ENCODE results near the gene TAB2.

Gene TAB2

GRCh38 chr6:149433405-149433804 lies 115.9 kb downstream of the TAB2 start:
- Histone ChIP-seq H3K36me3 (ENCODE audit: control insufficient read depth in 1 of 2, insufficient read depth in 2 of 2, low read length in 2 of 2) (no peaks in the 10 kb centered on the region), H3K14ac (ENCODE audit: low read length) (no peak overlapping the region), H4K12ac (ENCODE audit: low read depth, low read length) (no peak overlapping the region), H3K4me1 (ENCODE audit: control insufficient read depth in 1 of 2, insufficient read depth in 2 of 2, low read length in 2 of 2) (peaks cover 0 to 2% of the 10 kb centered on the region in 2 experiments), H3K27me3 (ENCODE audit: insufficient read depth, low read length) (no peaks in the 10 kb centered on the region), H4K91ac (ENCODE audit: low read depth, low read length) (no peak overlapping the region), H3K9ac (ENCODE audit: low read length) (no peak overlapping the region), H3K79me1 (ENCODE audit: low read length) (no peaks in the 10 kb centered on the region), H2BK120ac (ENCODE audit: insufficient read depth, low read length, poor library complexity) (no peak overlapping the region), H3K4me3 (ENCODE audit: low read depth, low read length) (no peak overlapping the region), H2AFZ (ENCODE audit: insufficient read depth, low read length, poor library complexity) (no peak overlapping the region), H2AK5ac (ENCODE audit: low read length) (no peak overlapping the region), H3K27ac (ENCODE audit: low read depth, low read length) (no peak overlapping the region), H2BK12ac (ENCODE audit: low read length) (no peak overlapping the region), H2BK5ac (ENCODE audit: low read depth, low read length, poor library complexity) (no peak overlapping the region), H3K18ac (ENCODE audit: low read length) (no peak overlapping the region), H3K4me2 (ENCODE audit: low read length) (no peak overlapping the region), H4K8ac (ENCODE audit: low read depth, low read length) (no peak overlapping the region), H3K9me3 (ENCODE audit: insufficient read depth, low read depth, low read length) (peaks cover 2% of the 10 kb centered on the region), H3K4ac (ENCODE audit: low read depth, low read length) (no peak overlapping the region), H3K23ac (ENCODE audit: low read length) (no peak overlapping the region), H3K79me2 (ENCODE audit: control insufficient read depth, insufficient read depth, low read length, poor library complexity) (no peaks in the 10 kb centered on the region)
- DNase-seq = no peak
- no CpG with 5 or more reads among the region's 2 CpGs for WGBS (ENCODE audit: extremely low coverage, insufficient coverage, insufficient read length)

GRCh38 chr6:149433881-149434280 lies 116.4 kb downstream of the TAB2 start:
- Histone ChIP-seq H3K79me2 (ENCODE audit: control insufficient read depth, insufficient read depth, low read length, poor library complexity) (no peaks in the 10 kb centered on the region), H3K14ac (ENCODE audit: low read length) (no peak overlapping the region), H3K27ac (ENCODE audit: low read depth, low read length) (no peak overlapping the region), H3K23ac (ENCODE audit: low read length) (no peak overlapping the region), H2BK5ac (ENCODE audit: low read depth, low read length, poor library complexity) (no peak overlapping the region), H3K4me2 (ENCODE audit: low read length) (no peak overlapping the region), H3K4me1 (ENCODE audit: control insufficient read depth in 1 of 2, insufficient read depth in 2 of 2, low read length in 2 of 2) (peaks cover 0 to 2% of the 10 kb centered on the region in 2 experiments), H2BK12ac (ENCODE audit: low read length) (no peak overlapping the region), H4K8ac (ENCODE audit: low read depth, low read length) (no peak overlapping the region), H3K36me3 (ENCODE audit: control insufficient read depth in 1 of 2, insufficient read depth in 2 of 2, low read length in 2 of 2) (no peaks in the 10 kb centered on the region), H3K4ac (ENCODE audit: low read depth, low read length) (no peak overlapping the region), H2AFZ (ENCODE audit: insufficient read depth, low read length, poor library complexity) (no peak overlapping the region), H3K9ac (ENCODE audit: low read length) (no peak overlapping the region), H2AK5ac (ENCODE audit: low read length) (no peak overlapping the region), H4K12ac (ENCODE audit: low read depth, low read length) (no peak overlapping the region), H3K79me1 (ENCODE audit: low read length) (no peaks in the 10 kb centered on the region), H3K4me3 (ENCODE audit: low read depth, low read length) (no peak overlapping the region), H3K9me3 (ENCODE audit: insufficient read depth, low read depth, low read length) (peaks cover 2% of the 10 kb centered on the region), H3K18ac (ENCODE audit: low read length) (no peak overlapping the region), H3K27me3 (ENCODE audit: insufficient read depth, low read length) (no peaks in the 10 kb centered on the region), H2BK120ac (ENCODE audit: insufficient read depth, low read length, poor library complexity) (no peak overlapping the region), H4K91ac (ENCODE audit: low read depth, low read length) (no peak overlapping the region)
- DNase-seq = no peak
- WGBS (ENCODE audit: extremely low coverage, insufficient coverage, insufficient read length) = no CpG with 5 or more reads among the region's 1 CpG

GRCh38 chr6:149435919-149436586 lies 118.5 kb downstream of the TAB2 start:
- H3K4ac ChIP-seq (ENCODE audit: low read depth, low read length) = no peak overlapping the region
- no CpG with 5 or more reads among the region's 13 CpGs for WGBS (ENCODE audit: extremely low coverage, insufficient coverage, insufficient read length)
- no peak overlapping the region for H2BK5ac ChIP-seq (ENCODE audit: low read depth, low read length, poor library complexity)
- no peak overlapping the region for H3K27ac ChIP-seq (ENCODE audit: low read depth, low read length)
- H3K79me2 ChIP-seq (ENCODE audit: control insufficient read depth, insufficient read depth, low read length, poor library complexity) = no peaks in the 10 kb centered on the region
- H3K4me3 ChIP-seq (ENCODE audit: low read depth, low read length) = no peak overlapping the region
- no peaks in the 10 kb centered on the region for H3K79me1 ChIP-seq (ENCODE audit: low read length)
- H2AK5ac ChIP-seq (ENCODE audit: low read length) = no peak overlapping the region
- no peak overlapping the region for H2AFZ ChIP-seq (ENCODE audit: insufficient read depth, low read length, poor library complexity)
- H3K36me3 ChIP-seq (ENCODE audit: control insufficient read depth in 1 of 2, insufficient read depth in 2 of 2, low read length in 2 of 2) = no peaks in the 10 kb centered on the region
- H3K27me3 ChIP-seq (ENCODE audit: insufficient read depth, low read length) = no peaks in the 10 kb centered on the region
- no peak overlapping the region for H3K18ac ChIP-seq (ENCODE audit: low read length)
- no peak for DNase-seq
- H2BK120ac ChIP-seq (ENCODE audit: insufficient read depth, low read length, poor library complexity) = no peak overlapping the region
- no peak overlapping the region for H3K9ac ChIP-seq (ENCODE audit: low read length)
- H3K9me3 ChIP-seq (ENCODE audit: insufficient read depth, low read depth, low read length) = peaks cover 2% of the 10 kb centered on the region
- H4K8ac ChIP-seq (ENCODE audit: low read depth, low read length) = no peak overlapping the region
- no peak overlapping the region for H3K23ac ChIP-seq (ENCODE audit: low read length)
- no peak overlapping the region for H3K14ac ChIP-seq (ENCODE audit: low read length)
- no peak overlapping the region for H4K12ac ChIP-seq (ENCODE audit: low read depth, low read length)
- no peak overlapping the region for H3K4me2 ChIP-seq (ENCODE audit: low read length)
- H4K91ac ChIP-seq (ENCODE audit: low read depth, low read length) = no peak overlapping the region
- H2BK12ac ChIP-seq (ENCODE audit: low read length) = no peak overlapping the region
- peaks cover 0 to 2% of the 10 kb centered on the region in 2 experiments for H3K4me1 ChIP-seq (ENCODE audit: control insufficient read depth in 1 of 2, insufficient read depth in 2 of 2, low read length in 2 of 2)

GRCh38 chr6:149436647-149437046 lies 119.1 kb downstream of the TAB2 start:
- no peak overlapping the region for H2BK5ac ChIP-seq (ENCODE audit: low read depth, low read length, poor library complexity)
- H3K36me3 ChIP-seq (ENCODE audit: control insufficient read depth in 1 of 2, insufficient read depth in 2 of 2, low read length in 2 of 2) = no peaks in the 10 kb centered on the region
- peaks cover 2% of the 10 kb centered on the region in 2 experiments for H3K4me1 ChIP-seq (ENCODE audit: control insufficient read depth in 1 of 2, insufficient read depth in 2 of 2, low read length in 2 of 2)
- H2AK5ac ChIP-seq (ENCODE audit: low read length) = no peak overlapping the region
- H2BK120ac ChIP-seq (ENCODE audit: insufficient read depth, low read length, poor library complexity) = no peak overlapping the region
- H4K8ac ChIP-seq (ENCODE audit: low read depth, low read length) = no peak overlapping the region
- H3K4me2 ChIP-seq (ENCODE audit: low read length) = no peak overlapping the region
- no peak overlapping the region for H3K4ac ChIP-seq (ENCODE audit: low read depth, low read length)
- H3K27me3 ChIP-seq (ENCODE audit: insufficient read depth, low read length) = no peaks in the 10 kb centered on the region
- H3K79me1 ChIP-seq (ENCODE audit: low read length) = no peaks in the 10 kb centered on the region
- no peak for DNase-seq
- H3K14ac ChIP-seq (ENCODE audit: low read length) = no peak overlapping the region
- H3K27ac ChIP-seq (ENCODE audit: low read depth, low read length) = no peak overlapping the region
- H2AFZ ChIP-seq (ENCODE audit: insufficient read depth, low read length, poor library complexity) = no peak overlapping the region
- H4K91ac ChIP-seq (ENCODE audit: low read depth, low read length) = no peak overlapping the region
- no peak overlapping the region for H4K12ac ChIP-seq (ENCODE audit: low read depth, low read length)
- no peak overlapping the region for H3K23ac ChIP-seq (ENCODE audit: low read length)
- H3K79me2 ChIP-seq (ENCODE audit: control insufficient read depth, insufficient read depth, low read length, poor library complexity) = no peaks in the 10 kb centered on the region
- H3K18ac ChIP-seq (ENCODE audit: low read length) = no peak overlapping the region
- no peak overlapping the region for H3K4me3 ChIP-seq (ENCODE audit: low read depth, low read length)
- WGBS (ENCODE audit: extremely low coverage, insufficient coverage, insufficient read length) = no CpG with 5 or more reads among the region's 12 CpGs
- no peak overlapping the region for H2BK12ac ChIP-seq (ENCODE audit: low read length)
- peaks cover 2% of the 10 kb centered on the region for H3K9me3 ChIP-seq (ENCODE audit: insufficient read depth, low read depth, low read length)
- H3K9ac ChIP-seq (ENCODE audit: low read length) = no peak overlapping the region

Measured in trophoblast cell (in vitro differentiated cells and primary cell).